Endothelial cell of umbilical vein (primary cell): ENCODE results near the gene HOXD10.

Experiments used
- EZH2 ChIP-seq: IDR thresholded peaks from 2 replicates; pipeline ENCODE4 v1.6.1; 2012; ENCODE audit warnings: borderline replicate concordance, low read depth, mild to moderate bottlenecking, moderate library complexity, low read length, inconsistent platforms; ENCODE audit not compliant: severe bottlenecking
- FOS ChIP-seq: IDR thresholded peaks from 2 replicates; pipeline ENCODE4 v1.6.1; 2011; ENCODE audit warnings: mild to moderate bottlenecking, low read length, moderate library complexity, borderline replicate concordance; ENCODE audit not compliant: insufficient read depth
- JUN ChIP-seq: IDR thresholded peaks from 2 replicates; pipeline ENCODE4 v1.6.1; 2011; ENCODE audit warnings: borderline replicate concordance, low read depth; ENCODE audit not compliant: insufficient read length, insufficient read depth
- POLR2A ChIP-seq: IDR thresholded peaks from 2 replicates; pipeline ENCODE4 v1.6.1; 2012; ENCODE audit warnings: low read depth, mild to moderate bottlenecking, control low read depth, low read length
- POLR2AphosphoS5 ChIP-seq: IDR thresholded peaks from 2 replicates; pipeline ENCODE4 v1.6.1; 2012; ENCODE audit warnings: low read depth, mild to moderate bottlenecking, control low read depth, low read length, moderate library complexity; ENCODE audit not compliant: insufficient read depth
- TF ChIP-seq, protein P1 (sequence below): IDR thresholded peaks from 2 replicates; pipeline ENCODE4 v1.6.1; 2011; ENCODE audit not compliant: insufficient read depth, insufficient read length

DNA sequence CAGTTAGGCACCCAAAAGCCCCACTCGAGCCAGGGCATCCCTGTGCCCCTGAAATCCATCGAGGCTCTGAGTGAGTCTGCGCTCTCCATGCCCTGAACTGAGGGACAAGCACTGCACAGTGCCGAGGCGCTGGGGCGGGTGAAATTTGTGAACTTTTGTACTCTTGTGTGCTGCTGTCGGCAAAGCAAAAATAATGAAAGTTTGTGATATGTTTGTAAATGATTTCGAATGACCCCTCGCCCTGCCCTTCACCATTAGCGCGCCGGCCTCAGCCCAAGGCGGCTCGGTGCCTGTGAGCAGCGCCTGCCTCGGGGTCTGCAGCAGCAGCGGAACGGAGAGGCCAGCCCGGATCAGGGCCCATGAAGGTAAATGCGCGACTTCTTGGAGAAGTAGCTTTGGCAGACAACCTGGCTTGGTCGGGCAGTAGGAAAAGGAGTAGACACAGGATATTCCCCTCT, 32.9 kb downstream of the HOXD10 start:
- TF ChIP-seq POLR2A (no peak), POLR2AphosphoS5 (no peak), JUN (no peak), EZH2 (no peak), FOS (no peak)
- TF ChIP-seq, protein P1, sequence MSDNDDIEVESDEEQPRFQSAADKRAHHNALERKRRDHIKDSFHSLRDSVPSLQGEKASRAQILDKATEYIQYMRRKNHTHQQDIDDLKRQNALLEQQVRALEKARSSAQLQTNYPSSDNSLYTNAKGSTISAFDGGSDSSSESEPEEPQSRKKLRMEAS, result no peak
